ENCODE measurements around the gene PLEKHG5. TPM values are rescaled to one million over a fixed set of nuclear protein-coding genes. Genes with fewer than 3 reads are reported as not detected.

The PLEKHG5 gene
- total RNA-seq, 2 experiments from 2014 or later = 5.0 to 6.1 TPM

GRCh38 chr1:6508154-6508815 is 16.8 kb upstream of the PLEKHG5 start:
- ChIA-PET CTCF (no interaction called here), POLR2A (no interaction called here)
- Mint-ChIP-seq H3K27me3 (peaks cover 3% of the 10 kb centered on the region), H3K9me3 (no peaks in the 10 kb centered on the region), H3K4me1 (ENCODE audit: low read depth) (no peaks in the 10 kb centered on the region), H3K4me3 (no peak overlapping the region), H3K36me3 (ENCODE audit: low read depth) (no peaks in the 10 kb centered on the region), H3K27ac (no peak overlapping the region)
- peaks cover 0 to 7% of the 10 kb centered on the region in 2 experiments for H3K9me3 ChIP-seq (ENCODE audit: control insufficient read depth in 1 of 2, insufficient read depth in 1 of 2, low read length in 2 of 2)
- intact Hi-C loops (cut with DNase I, micrococcal nuclease) = no loop called here
- H3K4me3 ChIP-seq (ENCODE audit: low read length) = no peak overlapping the region
- H3K4me1 ChIP-seq (ENCODE audit: insufficient read depth, low read length) = no peaks in the 10 kb centered on the region
- peaks cover 2 to 6% of the 10 kb centered on the region in 2 experiments for H3K27me3 ChIP-seq (ENCODE audit: control insufficient read depth in 1 of 2, insufficient read depth in 2 of 2, low read length in 2 of 2)
- H3K36me3 ChIP-seq (ENCODE audit: insufficient read depth, low read length) = no peaks in the 10 kb centered on the region
- ATAC-seq (ENCODE audit: poor library complexity) (no peak), DNase-seq (no peak)
- TF ChIP-seq CTCF (IDR thresholded peaks at IDR 0.05) = no peak
- no peak overlapping the region for H3K27ac ChIP-seq (ENCODE audit: low read depth in 1 of 2, low read length in 2 of 2)

DNA sequence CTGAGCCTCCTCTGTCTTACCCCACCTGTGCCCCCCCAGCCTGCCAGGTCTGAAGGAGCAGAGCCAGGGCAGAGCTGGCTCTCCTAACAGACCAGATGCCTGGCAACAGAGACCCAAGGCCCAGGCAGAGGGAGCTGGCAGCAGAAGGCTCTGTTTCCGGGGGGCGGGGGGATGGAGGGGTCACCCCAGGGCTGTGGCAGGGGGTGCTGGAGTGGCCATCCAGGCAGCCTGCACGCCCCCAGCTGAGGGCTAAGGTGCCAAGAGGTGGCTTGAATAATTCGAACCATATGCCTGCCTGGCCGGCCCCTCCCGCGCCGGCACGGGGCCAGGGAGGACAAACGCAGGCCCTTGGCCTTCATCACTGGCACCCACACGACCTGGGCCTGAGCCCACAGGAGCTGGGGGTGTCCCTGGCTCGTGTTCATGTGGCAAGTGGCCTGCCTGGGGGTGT is 16.0 kb upstream of the PLEKHG5 start:
- no peak for TF ChIP-seq CTCF (IDR thresholded peaks at IDR 0.05)
- Mint-ChIP-seq H3K9me3 (no peaks in the 10 kb centered on the region), H3K4me1 (ENCODE audit: low read depth) (no peaks in the 10 kb centered on the region), H3K36me3 (ENCODE audit: low read depth) (no peaks in the 10 kb centered on the region), H3K27ac (no peak overlapping the region), H3K27me3 (peaks cover 3% of the 10 kb centered on the region), H3K4me3 (no peak overlapping the region)
- CTCF ChIA-PET = no interaction called here
- Histone ChIP-seq H3K9me3 (ENCODE audit: control insufficient read depth in 1 of 2, insufficient read depth in 1 of 2, low read length in 2 of 2) (peaks cover 0 to 7% of the 10 kb centered on the region in 2 experiments), H3K36me3 (ENCODE audit: insufficient read depth, low read length) (no peaks in the 10 kb centered on the region), H3K4me1 (ENCODE audit: insufficient read depth, low read length) (no peaks in the 10 kb centered on the region), H3K27ac (ENCODE audit: low read depth in 1 of 2, low read length in 2 of 2) (no peak overlapping the region), H3K27me3 (ENCODE audit: control insufficient read depth in 1 of 2, insufficient read depth in 2 of 2, low read length in 2 of 2) (peaks cover 2 to 6% of the 10 kb centered on the region in 2 experiments), H3K4me3 (ENCODE audit: low read length) (no peak overlapping the region)
- intact Hi-C loops (cut with DNase I, micrococcal nuclease) = no loop called here
- ATAC-seq (ENCODE audit: poor library complexity) (no peak), DNase-seq (no peak)
- POLR2A ChIA-PET = interaction anchor here (1.0 kb wide), 1 partner anchor 20 kb away, joined by 4 read pairs; no protein-coding TSS in a partner anchor

DNA sequence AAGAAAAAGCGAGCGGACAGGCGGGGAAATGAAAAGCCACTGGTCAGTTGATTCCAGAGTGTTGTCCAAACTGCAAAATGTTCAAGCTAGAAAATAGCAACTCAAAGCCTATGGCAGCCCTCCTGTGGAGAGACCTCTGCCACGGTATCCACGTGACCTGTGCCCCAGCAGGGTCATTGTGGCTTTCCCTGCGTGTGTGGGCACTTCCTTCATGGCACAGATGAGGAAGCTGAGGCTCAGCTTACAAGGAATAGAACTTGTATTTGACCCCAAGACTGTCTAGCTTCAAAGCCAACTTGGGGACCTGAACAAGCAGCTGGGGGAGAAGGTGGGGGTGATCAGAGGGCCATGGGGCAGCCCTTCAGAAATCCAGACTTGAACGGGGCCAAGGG is 15.6 kb upstream of the PLEKHG5 start:
- no peak for DNase-seq
- no peak overlapping the region for H3K4me3 ChIP-seq (ENCODE audit: low read length)
- H3K27me3 ChIP-seq (ENCODE audit: control insufficient read depth in 1 of 2, insufficient read depth in 2 of 2, low read length in 2 of 2) = peaks cover 2 to 6% of the 10 kb centered on the region in 2 experiments
- intact Hi-C loops (cut with DNase I, micrococcal nuclease) = no loop called here
- peaks cover 0 to 7% of the 10 kb centered on the region in 2 experiments for H3K9me3 ChIP-seq (ENCODE audit: control insufficient read depth in 1 of 2, insufficient read depth in 1 of 2, low read length in 2 of 2)
- no peaks in the 10 kb centered on the region for H3K4me1 ChIP-seq (ENCODE audit: insufficient read depth, low read length)
- H3K27ac Mint-ChIP-seq = no peak overlapping the region
- peaks cover 3% of the 10 kb centered on the region for H3K27me3 Mint-ChIP-seq
- POLR2A ChIA-PET = interaction anchor here (1.0 kb wide), 1 partner anchor 20 kb away, joined by 4 read pairs; no protein-coding TSS in a partner anchor
- TF ChIP-seq CTCF (IDR thresholded peaks at IDR 0.05) = no peak
- H3K27ac ChIP-seq (ENCODE audit: low read depth in 1 of 2, low read length in 2 of 2) = no peak overlapping the region
- H3K36me3 Mint-ChIP-seq (ENCODE audit: low read depth) = no peaks in the 10 kb centered on the region
- H3K36me3 ChIP-seq (ENCODE audit: insufficient read depth, low read length) = no peaks in the 10 kb centered on the region
- no peaks in the 10 kb centered on the region for H3K4me1 Mint-ChIP-seq (ENCODE audit: low read depth)
- H3K4me3 Mint-ChIP-seq = no peak overlapping the region
- ATAC-seq (ENCODE audit: poor library complexity) = no peak
- H3K9me3 Mint-ChIP-seq = no peaks in the 10 kb centered on the region
- CTCF ChIA-PET = interaction anchor here (1.2 kb wide), 1 partner anchor 17 kb away, joined by 3 read pairs; no protein-coding TSS in a partner anchor

Data from CD4-positive, alpha-beta T cell (primary cell).